HL-60 (cell line): Measurements from ENCODE around the gene SLC18A2.

Experiments used
- POLR2AphosphoS5 ChIP-seq: IDR thresholded peaks from 2 replicates; pipeline ENCODE4 v1.6.1; 2012; ENCODE audit warnings: low read depth
- TF ChIP-seq, protein P1 (sequence below): IDR thresholded peaks from one replicate; pipeline ENCODE4 v1.5.1; 2011; ENCODE audit warnings: low read length, control low read depth, inconsistent platforms; ENCODE audit not compliant: insufficient read depth

DNA sequence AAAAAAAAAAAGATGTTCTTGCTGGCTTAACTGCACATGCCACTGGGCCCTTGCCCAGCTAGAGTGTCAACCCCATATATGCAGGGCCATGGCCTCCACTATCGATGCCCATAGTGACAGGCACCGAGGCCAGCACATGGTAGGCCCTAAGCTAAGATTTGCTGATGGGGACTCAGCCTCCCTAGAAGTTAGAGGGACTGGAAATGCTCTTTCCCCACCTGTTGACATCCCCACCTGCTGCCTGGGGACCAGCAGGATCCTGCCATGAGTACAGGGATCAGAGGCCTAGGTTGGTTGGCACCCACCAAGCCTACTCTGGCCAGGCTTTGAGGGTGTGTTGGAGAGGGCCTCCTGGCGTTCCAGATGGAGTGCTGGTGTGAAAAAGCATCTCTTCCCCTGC, 16.0 kb upstream of the SLC18A2 start:
- TF ChIP-seq, protein P1, sequence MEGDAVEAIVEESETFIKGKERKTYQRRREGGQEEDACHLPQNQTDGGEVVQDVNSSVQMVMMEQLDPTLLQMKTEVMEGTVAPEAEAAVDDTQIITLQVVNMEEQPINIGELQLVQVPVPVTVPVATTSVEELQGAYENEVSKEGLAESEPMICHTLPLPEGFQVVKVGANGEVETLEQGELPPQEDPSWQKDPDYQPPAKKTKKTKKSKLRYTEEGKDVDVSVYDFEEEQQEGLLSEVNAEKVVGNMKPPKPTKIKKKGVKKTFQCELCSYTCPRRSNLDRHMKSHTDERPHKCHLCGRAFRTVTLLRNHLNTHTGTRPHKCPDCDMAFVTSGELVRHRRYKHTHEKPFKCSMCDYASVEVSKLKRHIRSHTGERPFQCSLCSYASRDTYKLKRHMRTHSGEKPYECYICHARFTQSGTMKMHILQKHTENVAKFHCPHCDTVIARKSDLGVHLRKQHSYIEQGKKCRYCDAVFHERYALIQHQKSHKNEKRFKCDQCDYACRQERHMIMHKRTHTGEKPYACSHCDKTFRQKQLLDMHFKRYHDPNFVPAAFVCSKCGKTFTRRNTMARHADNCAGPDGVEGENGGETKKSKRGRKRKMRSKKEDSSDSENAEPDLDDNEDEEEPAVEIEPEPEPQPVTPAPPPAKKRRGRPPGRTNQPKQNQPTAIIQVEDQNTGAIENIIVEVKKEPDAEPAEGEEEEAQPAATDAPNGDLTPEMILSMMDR, result no peak
- no peak for TF ChIP-seq POLR2AphosphoS5
